Subcutaneous adipose tissue (tissue), 4 donors: ENCODE results near the gene NFX1. TPM values are rescaled to one million over a fixed set of nuclear protein-coding genes. Genes with fewer than 3 reads are reported as not detected.

Experiments
- total RNA-seq, 4 donors: library from RNA; depleted of rRNA; stranded (reverse); fragments of >200 nt; gene quantifications; one replicate each; pipeline ENCODE4 v1.1.0, GENCODE V29; 2016
- TF ChIP-seq, protein P1 (sequence below): fragments of 450-650 bp; IDR thresholded peaks from one replicate; pipeline ENCODE4 v1.5.1; 2016; ENCODE audit warnings: low read depth, mild to moderate bottlenecking, control low read depth, antibody characterized with exemption, moderate library complexity

NFX1 gene
- total RNA-seq, 4 donors from 2014 or later = 33.5 to 43.2 (median 39.0) TPM

DNA sequence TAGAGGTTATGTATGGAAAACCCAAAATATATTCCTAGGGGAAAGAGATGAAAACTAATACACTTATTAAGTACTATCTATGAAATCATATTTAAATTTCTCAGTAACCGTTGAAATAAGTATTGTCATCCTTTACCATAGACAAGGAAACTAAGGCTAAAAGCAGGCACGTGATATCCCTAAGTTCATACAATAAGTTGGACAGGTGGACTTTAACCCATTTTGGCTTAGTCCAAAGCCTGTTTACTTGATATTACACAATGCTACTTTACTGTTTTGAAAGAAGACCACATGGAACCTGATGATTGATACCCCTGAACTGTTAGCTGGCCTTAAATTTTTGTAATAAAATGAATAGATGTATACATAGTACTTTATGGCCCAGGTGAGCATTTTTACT lies 3.5 kb downstream of the NFX1 start:
- TF ChIP-seq, protein P1, sequence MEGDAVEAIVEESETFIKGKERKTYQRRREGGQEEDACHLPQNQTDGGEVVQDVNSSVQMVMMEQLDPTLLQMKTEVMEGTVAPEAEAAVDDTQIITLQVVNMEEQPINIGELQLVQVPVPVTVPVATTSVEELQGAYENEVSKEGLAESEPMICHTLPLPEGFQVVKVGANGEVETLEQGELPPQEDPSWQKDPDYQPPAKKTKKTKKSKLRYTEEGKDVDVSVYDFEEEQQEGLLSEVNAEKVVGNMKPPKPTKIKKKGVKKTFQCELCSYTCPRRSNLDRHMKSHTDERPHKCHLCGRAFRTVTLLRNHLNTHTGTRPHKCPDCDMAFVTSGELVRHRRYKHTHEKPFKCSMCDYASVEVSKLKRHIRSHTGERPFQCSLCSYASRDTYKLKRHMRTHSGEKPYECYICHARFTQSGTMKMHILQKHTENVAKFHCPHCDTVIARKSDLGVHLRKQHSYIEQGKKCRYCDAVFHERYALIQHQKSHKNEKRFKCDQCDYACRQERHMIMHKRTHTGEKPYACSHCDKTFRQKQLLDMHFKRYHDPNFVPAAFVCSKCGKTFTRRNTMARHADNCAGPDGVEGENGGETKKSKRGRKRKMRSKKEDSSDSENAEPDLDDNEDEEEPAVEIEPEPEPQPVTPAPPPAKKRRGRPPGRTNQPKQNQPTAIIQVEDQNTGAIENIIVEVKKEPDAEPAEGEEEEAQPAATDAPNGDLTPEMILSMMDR = no peak

DNA sequence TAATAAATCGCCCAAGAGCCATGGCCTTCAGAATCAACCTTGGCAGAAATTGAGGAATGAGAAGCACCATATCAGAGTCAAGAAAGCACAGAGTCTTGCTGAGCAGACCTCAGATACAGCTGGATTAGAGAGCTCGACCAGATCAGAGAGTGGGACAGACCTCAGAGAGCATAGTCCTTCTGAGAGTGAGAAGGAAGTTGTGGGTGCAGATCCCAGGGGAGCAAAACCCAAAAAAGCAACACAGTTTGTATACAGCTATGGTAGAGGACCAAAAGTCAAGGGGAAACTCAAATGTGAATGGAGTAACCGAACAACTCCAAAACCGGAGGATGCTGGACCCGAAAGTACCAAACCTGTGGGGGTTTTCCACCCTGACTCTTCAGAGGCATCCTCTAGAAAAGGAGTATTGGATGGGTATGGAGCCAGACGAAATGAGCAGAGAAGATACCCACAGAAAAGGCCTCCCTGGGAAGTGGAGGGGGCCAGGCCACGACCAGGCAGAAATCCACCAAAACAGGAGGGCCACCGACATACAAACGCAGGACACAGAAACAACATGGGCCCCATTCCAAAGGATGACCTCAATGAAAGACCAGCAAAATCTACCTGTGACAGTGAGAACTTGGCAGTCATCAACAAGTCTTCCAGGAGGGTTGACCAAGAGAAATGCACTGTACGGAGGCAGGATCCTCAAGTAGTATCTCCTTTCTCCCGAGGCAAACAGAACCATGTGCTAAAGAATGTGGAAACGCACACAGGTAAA lies 4.5 kb downstream of the NFX1 start:
- TF ChIP-seq, protein P1 = no peak

DNA sequence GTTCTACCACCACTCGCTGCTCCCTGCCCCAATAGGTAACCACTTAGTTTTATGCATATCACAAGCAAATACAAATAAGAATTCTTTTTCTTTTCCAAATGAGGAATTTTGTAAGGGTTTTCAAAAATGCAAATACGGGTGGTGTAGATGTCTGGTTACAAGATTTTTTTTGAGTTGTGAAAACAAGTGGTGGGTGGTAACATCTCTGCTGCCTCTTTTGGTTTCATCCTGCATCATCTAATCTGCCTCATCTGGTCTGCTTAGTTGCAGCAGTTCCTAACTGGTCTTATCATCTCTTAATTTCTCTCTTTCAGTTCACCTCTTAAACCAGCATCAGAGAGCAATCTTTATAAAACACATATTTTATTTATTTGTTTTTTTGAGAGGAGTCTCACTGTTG lies 5.3 kb downstream of the NFX1 start:
- TF ChIP-seq, protein P1 = no peak

GRCh38 chr9:33297432-33297831 lies 7.1 kb downstream of the NFX1 start:
- TF ChIP-seq, protein P1 = no peak

DNA sequence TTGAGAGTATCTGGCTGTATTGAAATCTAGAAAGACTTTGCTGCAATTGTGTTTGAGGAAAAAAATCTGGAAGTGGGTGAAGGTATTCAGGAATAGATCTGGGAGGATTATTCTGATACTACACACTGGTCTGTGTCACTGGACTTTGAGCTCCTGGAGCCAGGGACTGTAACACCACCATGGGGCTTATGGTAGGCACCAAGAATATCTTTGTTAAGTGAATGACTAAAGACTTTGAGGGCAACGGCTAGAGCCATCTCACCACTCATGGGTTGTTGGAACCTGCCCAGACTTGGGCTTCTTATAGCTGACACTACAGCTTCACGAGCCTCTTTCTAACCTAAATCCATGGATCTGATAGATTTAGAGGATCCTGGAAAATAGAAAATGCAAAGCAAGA lies 10.2 kb downstream of the NFX1 start:
- TF ChIP-seq, protein P1 = no peak

DNA sequence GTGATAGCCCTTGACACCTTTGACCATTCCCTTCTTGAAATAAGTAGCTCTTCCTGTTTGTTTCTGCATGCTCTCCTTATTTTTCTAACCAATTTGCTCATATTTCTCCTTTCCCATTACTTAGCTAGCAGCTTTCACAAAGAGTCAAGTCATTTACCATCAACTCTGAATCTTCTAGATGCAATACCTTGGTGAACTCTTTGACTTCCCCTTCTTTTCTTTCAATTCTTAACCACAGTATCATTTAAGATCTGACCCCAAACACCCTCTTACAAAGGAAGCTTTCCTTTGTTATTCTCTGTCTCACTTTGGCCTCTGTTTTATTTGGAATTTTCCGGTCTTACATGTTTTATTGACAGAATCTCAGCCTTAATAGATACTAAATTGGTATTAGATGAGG lies 14.0 kb downstream of the NFX1 start:
- TF ChIP-seq, protein P1 = no peak

DNA sequence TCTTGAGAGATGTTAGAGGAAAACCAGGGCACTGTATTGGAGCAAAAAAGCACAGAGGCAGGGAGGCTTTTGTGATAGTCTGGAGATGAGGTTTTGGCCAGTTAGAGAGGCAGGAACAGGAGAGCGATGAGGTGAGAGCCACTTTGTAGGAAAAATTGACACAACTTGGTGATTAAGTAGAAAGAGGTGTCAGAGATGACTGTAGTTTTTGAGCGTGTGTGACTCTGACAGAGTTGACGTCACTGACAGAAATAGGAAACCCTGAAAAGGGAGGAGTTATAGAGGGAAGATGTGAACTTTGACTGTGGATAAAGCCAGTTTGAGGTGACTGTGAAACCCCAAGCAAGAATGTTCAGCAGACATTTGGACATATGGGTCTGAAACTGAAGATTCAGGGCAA lies 15.7 kb downstream of the NFX1 start:
- TF ChIP-seq, protein P1 = no peak
